HG03097 (cell line): ENCODE data around the gene ZNF423.

ENCODE experiments used
- ATAC-seq: cut with Tn5 transposase; IDR thresholded peaks from one replicate; pipeline ENCODE4 v1.9.1; 2021; ENCODE audit not compliant: unreplicated experiment, low FRiP score

Gene ZNF423

GRCh38 chr16:49737541-49737940 lies 118.4 kb downstream of the ZNF423 start:
- ATAC-seq: no peak

GRCh38 chr16:49734331-49734730 lies 121.6 kb downstream of the ZNF423 start:
- ATAC-seq: no peak

- no peak for ATAC-seq
Measured at GRCh38 chr16:49733313-49734009, 122.5 kb downstream of the ZNF423 start.

GRCh38 chr16:49731911-49732310 lies 124.0 kb downstream of the ZNF423 start:
- ATAC-seq: no peak

GRCh38 chr16:49730772-49731171 lies 125.1 kb downstream of the ZNF423 start:
- no peak for ATAC-seq

GRCh38 chr16:49727611-49728010 lies 128.3 kb downstream of the ZNF423 start:
- ATAC-seq: no peak

GRCh38 chr16:49726155-49726554 lies 129.8 kb downstream of the ZNF423 start:
- no peak for ATAC-seq

- ATAC-seq: no peak
Measured at GRCh38 chr16:49725651-49726050, 130.3 kb downstream of the ZNF423 start.

- ATAC-seq: no peak
Measured at GRCh38 chr16:49724774-49725173, 131.1 kb downstream of the ZNF423 start.

GRCh38 chr16:49723310-49723709 lies 132.6 kb downstream of the ZNF423 start:
- ATAC-seq: no peak

GRCh38 chr16:49720225-49720624 lies 135.7 kb downstream of the ZNF423 start:
- no peak for ATAC-seq

GRCh38 chr16:49717689-49718088 lies 138.2 kb downstream of the ZNF423 start:
- no peak for ATAC-seq

GRCh38 chr16:49716339-49716934 lies 139.5 kb downstream of the ZNF423 start:
- ATAC-seq: no peak

GRCh38 chr16:49713770-49714169 lies 142.1 kb downstream of the ZNF423 start:
- no peak for ATAC-seq

GRCh38 chr16:49712542-49712941 lies 143.4 kb downstream of the ZNF423 start:
- ATAC-seq: no peak

- ATAC-seq: no peak
Measured at GRCh38 chr16:49712106-49712505, 143.8 kb downstream of the ZNF423 start.

- ATAC-seq: no peak
Measured at GRCh38 chr16:49709057-49709456, 146.9 kb downstream of the ZNF423 start.

GRCh38 chr16:49708491-49708890 lies 147.4 kb downstream of the ZNF423 start:
- no peak for ATAC-seq

GRCh38 chr16:49706620-49707355 lies 149.1 kb downstream of the ZNF423 start:
- ATAC-seq: no peak

- no peak for ATAC-seq
Measured at GRCh38 chr16:49704586-49705155, 151.2 kb downstream of the ZNF423 start.

- ATAC-seq: no peak
Measured at GRCh38 chr16:49703483-49703882, 152.4 kb downstream of the ZNF423 start.
